RPMI7951 (cell line): Measurements from ENCODE around the gene ATF3. TPM values are rescaled to one million over a fixed set of nuclear protein-coding genes. Genes with fewer than 3 reads are reported as not detected.
A peak's percentile ranks its signal among the peaks of the same experiment; 100 is the strongest.
"Not testable (repeated sequence)": the region's sequence is repeated elsewhere in the genome, so short reads cannot be mapped to it uniquely, and the experiment has no call there.

Experiments used
- DNase-seq: peaks from one replicate; pipeline ENCODE4 v3.0.0-alpha.2; 2012; ENCODE audit warnings: low read depth
- total RNA-seq: library from RNA; depleted of rRNA; stranded (reverse); fragments of >200 nt; shearing (Covaris generic); gene quantifications from 2 replicates; pipeline ENCODE4 v1.2.3, GENCODE V29; 2014; rRNA removed

The ATF3 gene
- total RNA-seq, 1 experiment from 2014 or later, result 1.4 TPM

DNA sequence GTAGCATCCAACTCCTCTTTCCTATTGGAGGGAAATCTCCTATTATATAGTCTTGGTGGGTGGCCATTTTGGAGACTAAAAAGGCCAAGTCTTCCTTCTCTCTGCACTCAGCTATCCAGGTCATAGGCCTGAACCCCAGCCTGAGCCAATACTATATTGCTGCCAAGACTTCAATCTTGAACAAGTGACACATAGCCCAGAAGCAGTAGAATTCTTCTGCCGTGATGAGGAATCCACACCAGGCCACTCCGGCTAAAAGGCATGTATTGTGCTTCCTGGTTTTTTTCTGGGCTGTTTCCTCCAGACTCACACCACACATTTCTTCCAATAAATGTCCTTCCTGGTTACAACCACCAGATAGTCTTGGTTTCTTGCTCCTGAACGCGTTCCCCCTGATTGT, 43.0 kb downstream of the ATF3 start:
- DNase-seq, result peak; percentile 36

DNA sequence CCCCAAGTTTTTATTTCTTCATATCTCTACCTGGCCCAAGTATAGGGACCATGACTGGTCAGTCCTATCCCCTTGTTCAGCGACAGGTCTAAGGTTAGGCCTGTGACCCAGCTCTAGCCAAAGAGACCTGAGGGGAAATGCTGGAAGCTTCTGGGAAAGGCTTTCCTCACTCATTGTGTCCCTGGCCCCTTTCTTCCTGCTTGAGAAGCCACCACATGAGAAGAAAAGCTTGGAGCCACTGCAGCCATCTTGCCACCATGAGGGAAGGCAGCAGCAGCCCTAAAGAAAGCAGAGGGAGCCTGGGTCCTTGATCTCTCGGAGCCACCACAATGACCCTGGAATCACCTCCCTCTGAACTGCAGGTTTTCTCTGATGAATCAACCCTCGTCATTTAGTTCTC, 43.4 kb downstream of the ATF3 start:
- DNase-seq, result no peak

DNA sequence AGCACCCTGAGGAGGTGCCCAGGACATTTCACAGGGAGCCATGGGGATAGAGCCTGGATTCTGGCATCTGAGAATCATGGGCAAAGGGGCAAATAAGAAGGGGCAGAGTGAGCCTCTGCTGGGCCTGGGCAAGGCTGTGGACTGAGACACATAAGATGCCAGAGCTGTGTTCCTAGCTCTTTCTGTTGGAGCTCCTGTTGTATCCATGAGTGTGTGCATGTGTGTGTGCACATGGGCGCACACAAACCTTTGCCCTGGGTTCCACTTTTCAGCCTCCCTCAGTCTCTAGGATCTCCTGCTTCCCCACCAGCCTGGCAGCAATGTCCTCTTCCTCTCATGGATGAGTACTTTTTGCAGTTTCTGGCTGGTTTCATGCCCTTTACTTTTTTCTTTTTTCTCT, 44.0 kb downstream of the ATF3 start:
- DNase-seq, result no peak

DNA sequence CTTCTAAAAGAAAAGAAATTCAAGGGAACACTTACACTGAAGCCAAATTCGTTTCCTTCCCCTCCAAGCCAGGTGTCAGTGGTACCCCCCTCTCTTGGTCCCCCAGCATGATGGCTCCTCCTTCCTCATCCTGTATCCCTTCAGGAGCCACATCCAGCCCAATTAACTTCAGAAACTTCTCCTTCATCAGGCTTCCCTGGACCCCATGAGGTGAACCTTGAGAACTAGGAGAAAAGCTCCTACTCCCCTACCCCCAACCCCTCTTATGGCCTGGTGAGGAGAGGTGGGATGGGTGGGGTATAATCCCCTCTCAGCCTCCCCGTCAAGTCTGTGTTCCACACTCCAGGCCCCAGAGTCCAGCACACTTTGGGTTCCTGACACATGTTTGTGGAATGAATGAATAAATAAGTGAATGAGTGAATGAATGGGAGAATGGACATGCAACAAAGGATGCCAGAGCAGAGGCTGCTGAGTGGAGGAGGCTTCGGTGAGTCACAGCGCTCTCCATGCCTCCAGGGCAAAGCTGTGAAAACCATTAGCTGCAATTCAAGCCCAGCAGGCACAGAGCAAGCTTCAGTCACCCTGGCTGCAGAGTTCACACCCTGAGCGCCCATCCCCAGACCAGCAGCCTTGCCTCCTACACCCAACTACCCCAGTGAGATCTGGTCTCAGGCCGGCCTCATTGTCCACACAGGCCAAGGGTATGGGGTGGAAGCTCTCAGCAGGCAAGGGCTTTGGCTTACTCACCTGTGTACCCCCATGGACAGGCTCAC, 47.3 kb downstream of the ATF3 start:
- peak; percentile 87 for DNase-seq

DNA sequence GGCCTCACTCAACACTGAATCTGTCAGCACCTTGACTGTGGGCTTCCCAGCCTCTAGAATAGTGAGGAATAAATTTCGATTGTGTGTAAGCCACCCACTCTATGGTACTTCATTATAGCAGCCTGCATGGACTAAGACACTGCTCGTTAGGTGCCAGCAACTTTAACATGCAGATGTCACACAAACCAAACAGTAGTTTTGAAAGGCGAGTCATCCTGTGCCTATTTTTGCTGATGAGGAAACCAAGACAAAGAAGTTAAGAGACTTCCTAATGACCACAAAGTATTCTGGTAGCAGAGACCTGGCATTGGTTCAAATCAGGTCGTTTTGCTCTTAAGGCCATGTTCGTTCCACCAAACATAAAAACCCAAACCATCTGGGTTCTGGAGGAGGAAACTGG, 48.2 kb downstream of the ATF3 start:
- DNase-seq, result peak; percentile 76

DNA sequence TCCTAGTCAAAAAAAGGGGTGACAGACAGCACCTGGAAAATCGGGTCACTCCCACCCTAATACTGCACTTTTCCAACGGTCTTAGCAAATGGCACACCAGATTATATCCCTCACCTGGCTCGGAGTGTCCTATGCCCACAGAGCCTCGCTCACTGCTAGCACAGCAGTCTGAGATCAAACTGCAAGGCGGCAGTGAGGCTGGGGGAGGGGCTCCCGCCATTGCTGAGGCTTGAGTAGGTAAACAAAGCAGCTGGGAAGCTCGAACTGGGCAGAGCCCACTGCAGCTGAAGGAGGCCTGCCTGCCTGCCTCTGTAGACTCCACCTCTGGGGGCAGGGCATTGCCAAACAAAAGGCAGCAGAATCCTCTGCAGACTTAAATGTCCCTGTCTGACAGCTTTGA, 49.7 kb downstream of the ATF3 start:
- DNase-seq, result not testable (repeated sequence)

DNA sequence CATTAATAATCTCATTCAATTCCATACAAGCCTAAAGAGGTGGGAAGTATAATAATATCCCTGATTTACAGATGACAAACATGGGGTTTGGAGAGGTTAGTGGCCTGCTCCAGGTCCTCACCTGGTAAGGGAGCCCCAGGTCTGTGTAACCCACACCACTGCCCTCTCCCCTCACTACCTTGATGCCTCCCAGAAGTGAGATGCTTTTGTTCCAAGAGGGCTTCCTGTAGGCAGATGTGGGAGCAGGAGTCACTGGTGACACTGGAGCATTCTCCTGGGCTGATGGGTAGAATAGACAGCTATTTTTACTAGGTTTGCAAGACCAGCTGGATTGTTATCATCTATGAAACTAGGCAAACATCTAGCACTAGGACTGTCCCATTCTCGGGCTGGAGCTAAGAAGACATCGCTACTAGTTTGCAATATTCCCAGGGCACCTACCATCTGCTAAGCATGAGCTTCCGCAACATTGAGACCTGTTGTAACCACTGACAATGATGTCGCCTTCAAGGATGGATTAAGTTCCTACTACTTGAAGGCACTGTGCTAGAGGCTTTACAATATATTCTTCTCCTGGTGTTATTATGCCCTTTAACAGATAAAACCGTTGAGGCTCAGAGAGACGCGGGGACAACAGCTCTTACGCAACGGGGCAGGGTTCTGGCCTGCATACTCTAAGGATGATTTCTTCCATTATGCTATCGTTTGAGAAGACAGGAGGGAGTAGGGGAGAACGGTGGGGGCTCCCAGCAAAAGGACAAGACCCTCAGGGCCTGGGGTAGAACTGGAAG, 56.0 kb downstream of the ATF3 start:
- no peak for DNase-seq

DNA sequence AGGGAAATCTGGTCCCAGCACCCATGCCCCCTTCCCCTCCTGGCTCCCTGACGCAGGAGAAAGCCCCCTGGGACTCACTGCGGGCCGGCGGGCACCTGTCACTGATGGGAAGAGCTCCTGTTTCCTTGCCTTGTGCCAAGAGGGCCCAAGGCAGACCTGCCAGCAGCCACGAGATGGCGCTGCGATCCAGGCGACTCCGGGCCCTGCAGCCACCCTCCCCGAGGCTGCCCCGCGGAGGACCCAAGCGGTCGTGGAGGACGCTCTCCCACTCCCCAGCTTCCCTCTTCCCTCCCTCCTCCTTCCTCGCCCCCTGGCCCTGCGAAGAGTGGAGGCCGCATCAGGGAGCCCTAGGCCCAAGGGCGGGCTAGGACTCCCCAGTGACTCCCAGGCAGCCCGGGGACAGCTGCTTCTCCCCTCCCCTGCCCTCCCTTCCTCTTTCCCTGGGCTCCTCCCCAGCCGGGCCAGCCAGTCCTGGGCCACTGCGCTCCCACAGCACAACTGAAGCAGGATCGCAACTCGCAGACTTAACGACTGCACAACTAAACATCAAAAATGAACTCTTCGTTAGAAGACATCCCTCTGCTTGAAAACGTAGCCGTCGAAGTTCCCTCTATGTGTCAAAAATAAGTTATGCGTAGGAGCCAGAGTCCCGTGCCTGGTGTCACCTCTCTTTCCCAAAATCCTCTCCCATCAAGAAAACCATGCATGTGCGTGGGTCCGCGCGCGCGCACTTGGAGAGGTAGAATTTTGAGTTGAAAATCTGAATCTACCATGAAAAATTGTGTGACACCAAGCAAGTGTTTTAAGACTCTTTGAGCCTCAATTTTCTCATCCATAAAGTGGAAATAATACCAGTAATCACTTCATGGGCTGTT, 56.9 kb downstream of the ATF3 start:
- peak; percentile 20 for DNase-seq

DNA sequence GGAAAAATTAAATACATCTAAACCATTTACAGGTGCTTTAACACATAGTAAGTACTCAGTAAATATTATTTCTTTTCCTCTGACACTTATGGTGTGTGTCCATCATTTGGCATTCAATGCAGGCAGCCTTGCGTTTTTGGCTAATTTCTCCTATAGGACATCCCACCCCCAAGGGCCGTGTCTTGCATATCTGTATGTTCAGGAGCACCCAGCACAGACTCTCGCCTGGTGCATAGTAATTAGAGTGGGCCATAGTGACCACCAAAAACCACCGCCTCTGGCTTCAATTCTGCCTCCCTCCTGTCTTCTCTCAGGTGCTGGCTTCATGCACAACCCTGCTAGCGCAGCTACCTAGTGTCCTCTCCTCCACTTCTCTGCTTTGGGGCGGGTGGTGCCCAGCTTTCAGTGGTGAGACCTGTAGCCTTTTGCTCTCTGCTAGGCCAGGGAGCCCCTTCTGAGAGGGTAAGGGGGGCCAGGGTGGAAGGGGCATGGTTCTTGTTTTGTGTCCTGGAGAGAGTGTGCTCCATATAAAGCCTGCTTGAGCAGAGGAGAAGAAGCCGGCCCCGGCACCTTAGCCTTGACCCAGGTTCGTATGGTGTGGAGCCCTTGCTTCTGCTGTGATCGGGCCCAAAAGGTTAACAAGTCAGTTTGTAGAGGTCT, 57.7 kb downstream of the ATF3 start:
- no peak for DNase-seq

DNA sequence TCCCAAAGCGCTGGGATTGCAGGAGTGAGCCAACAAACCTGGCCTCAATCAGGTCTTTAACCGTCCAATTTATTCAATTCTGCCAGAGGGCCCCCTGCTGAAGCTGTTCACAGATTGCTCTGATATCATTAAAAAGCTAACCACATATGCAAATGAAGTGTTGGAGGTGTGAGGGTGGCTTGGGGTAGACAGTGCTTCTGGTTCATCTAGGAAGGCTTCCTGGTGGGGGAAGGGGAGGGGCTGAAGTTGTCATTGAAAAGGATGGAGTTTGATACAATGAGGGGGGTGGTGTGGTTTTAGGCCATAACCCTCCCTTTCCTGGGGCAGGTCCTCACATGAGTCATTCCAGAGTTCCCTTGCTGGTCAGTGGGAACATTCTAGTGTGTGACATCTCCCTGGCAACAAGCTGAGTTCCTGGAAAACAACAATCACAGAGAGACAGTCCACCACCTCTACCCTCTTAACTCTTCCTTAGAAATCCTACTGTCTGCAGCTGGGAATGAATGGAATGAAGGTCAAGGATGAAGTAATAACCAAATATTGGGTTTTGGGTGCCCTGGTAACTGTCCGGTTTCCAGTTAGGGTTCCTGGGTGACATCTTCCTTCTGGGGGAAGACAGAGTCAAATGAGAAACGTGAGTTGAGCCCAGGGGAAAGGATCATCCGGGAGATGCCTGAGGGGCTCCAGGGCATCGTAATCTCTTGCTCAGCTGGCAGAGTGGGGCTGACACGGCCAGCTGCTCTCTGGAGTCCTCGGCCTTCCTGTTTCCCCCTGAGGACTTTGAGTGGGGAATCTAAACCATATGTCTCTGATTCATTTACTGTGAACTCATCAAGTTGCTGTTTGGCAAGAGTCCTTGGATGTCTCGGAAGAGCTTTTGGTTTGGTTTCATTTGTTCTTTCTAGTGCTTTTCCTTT, 58.9 kb downstream of the ATF3 start:
- peak; percentile 98 for DNase-seq

DNA sequence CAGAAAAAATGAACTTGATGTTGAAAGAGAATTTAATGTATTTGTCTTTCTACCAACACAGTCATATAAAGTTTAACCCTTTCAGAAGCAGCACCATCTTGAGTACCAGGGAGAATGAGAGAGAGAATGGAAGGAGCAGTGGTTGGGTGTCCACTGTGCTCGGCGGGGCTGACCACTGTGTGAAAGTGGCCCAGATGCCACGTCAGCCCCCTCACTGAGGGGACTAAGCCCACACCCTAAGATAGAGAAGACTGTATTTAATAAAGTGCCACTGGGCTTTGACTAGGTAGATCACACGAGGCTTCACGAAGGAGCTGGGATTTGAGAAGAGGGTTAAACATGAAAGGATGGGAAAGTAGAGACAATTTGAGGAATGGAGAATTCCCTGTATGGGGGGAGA, 59.9 kb downstream of the ATF3 start:
- no peak for DNase-seq

DNA sequence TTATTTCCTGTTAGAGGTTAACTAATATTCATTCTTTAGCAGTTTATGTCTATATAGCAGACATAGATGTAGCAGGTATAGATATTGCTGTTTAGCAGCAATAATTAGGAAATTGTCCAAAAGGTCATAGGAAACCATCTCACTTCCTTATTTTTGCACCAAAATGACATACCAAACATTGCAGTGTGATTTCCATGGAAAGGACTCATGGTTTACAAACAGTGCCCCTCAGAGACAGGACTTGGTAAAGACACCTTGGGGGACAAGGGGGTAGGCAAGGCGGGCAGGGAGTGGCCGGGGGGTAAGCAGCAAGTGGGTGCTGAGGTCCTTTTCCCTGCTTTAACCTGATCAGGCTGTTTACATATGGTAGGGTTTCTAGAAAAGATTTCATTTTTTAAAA, 60.5 kb downstream of the ATF3 start:
- DNase-seq, result peak; percentile 29

DNA sequence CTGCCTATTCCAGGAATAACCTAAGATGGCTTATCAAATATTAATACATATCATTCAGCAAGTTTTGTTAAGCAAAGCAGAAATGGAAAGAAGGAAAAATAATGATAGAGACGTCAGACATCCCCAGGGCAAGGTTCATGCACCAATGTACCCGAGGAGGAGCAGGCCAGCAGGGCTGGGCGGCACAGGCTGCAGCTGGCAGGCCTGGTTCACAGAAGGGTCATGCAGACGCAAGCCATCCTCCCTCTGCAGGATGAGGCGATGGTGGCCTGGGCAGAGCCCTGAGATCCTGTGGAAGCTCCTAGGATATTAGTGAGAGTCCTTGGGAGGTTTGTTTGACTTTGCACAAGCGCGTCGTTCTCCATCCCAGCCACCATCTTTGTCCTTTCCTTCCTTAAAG, 61.0 kb downstream of the ATF3 start:
- peak; percentile 35 for DNase-seq

DNA sequence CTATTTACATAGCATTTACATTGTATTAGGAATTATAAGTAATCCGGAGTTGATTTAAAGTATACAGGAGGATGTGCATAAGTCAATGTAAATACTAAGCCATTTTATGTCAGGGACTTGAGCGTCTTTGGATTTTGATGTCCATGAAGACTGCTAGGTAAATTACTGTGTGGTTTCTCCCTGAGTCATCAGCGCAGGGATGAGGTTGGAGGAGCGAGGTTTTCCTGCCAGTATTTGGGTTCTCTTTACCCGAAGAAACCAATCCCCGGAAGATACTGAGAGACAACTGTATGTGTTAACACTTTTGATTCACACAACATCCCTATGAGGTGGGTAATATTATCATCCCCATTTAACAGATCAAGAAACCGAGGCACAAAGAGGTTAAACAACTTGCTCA, 61.7 kb downstream of the ATF3 start:
- DNase-seq, result peak; percentile 70

Other genes starting within 250 kb of the ATF3 start
- 8.1 and 10.0 TPM in 2 replicates for gene PACC1, start 193.9 kb upstream of the ATF3 start, total RNA-seq
- 52.7 and 54.1 TPM in 2 replicates for gene NENF, start 175.8 kb upstream of the ATF3 start, total RNA-seq
- gene BATF3, start 91.1 kb downstream of the ATF3 start, total RNA-seq, result 0.60 and 0.88 TPM in 2 replicates
- gene NSL1, start 183.0 kb downstream of the ATF3 start, total RNA-seq, result 53.7 and 64.5 TPM in 2 replicates
- 12.5 and 13.6 TPM in 2 replicates for gene TATDN3, start 183.1 kb downstream of the ATF3 start, total RNA-seq
- not detected in 2 replicates for gene SPATA45, start 238.9 kb downstream of the ATF3 start, total RNA-seq
- gene FLVCR1, start 249.5 kb downstream of the ATF3 start, total RNA-seq, result 3.1 and 5.5 TPM in 2 replicates